NOMO-1 treated with DMSO at 0.1 percent for 48 hours (cell line): ENCODE measurements around the gene TTC1.
"Not testable (repeated sequence)": the region's sequence is repeated elsewhere in the genome, so short reads cannot be mapped to it uniquely, and the experiment has no call there.

ENCODE experiments used
- DNase-seq: peaks from one replicate; lab custom pipeline; 2025; ENCODE audit not compliant: unreplicated experiment; lab: John Stamatoyannopoulos, UW

TTC1 gene

GRCh38 chr5:160039810-160040470 is 31.0 kb downstream of the TTC1 start:
- no peak for DNase-seq

- no peak for DNase-seq
Measured at GRCh38 chr5:160040471-160040835, 31.5 kb downstream of the TTC1 start.

GRCh38 chr5:160042671-160043070 is 33.7 kb downstream of the TTC1 start:
- DNase-seq, result no peak

GRCh38 chr5:160044391-160044804 is 35.5 kb downstream of the TTC1 start:
- DNase-seq, result no peak

- no peak for DNase-seq
Measured at GRCh38 chr5:160044967-160045366, 36.0 kb downstream of the TTC1 start.

GRCh38 chr5:160047423-160047822 is 38.5 kb downstream of the TTC1 start:
- DNase-seq, result no peak

GRCh38 chr5:160048131-160048530 is 39.2 kb downstream of the TTC1 start:
- no peak for DNase-seq

- DNase-seq, result no peak
Measured at GRCh38 chr5:160049099-160049498, 40.2 kb downstream of the TTC1 start.

- DNase-seq, result no peak
Measured at GRCh38 chr5:160054047-160054446, 45.1 kb downstream of the TTC1 start.

- DNase-seq, result no peak
Measured at GRCh38 chr5:160054831-160055230, 45.9 kb downstream of the TTC1 start.

GRCh38 chr5:160057256-160057655 is 48.3 kb downstream of the TTC1 start:
- no peak for DNase-seq

GRCh38 chr5:160060001-160060400 is 51.1 kb downstream of the TTC1 start:
- DNase-seq, result no peak

- DNase-seq, result no peak
Measured at GRCh38 chr5:160061770-160062169, 52.8 kb downstream of the TTC1 start.

- DNase-seq, result no peak
Measured at GRCh38 chr5:160064417-160064810, 55.5 kb downstream of the TTC1 start.

- no peak for DNase-seq
Measured at GRCh38 chr5:160064995-160065614, 56.2 kb downstream of the TTC1 start.

GRCh38 chr5:160069120-160069519 is 60.2 kb downstream of the TTC1 start:
- not testable (repeated sequence) for DNase-seq

GRCh38 chr5:160071516-160071915 is 62.6 kb downstream of the TTC1 start:
- no peak for DNase-seq

GRCh38 chr5:160071916-160072315 is 63.0 kb downstream of the TTC1 start:
- no peak for DNase-seq

- no peak for DNase-seq
Measured at GRCh38 chr5:160075073-160075472, 66.1 kb downstream of the TTC1 start.

GRCh38 chr5:160076997-160077396 is 68.1 kb downstream of the TTC1 start:
- DNase-seq, result no peak

GRCh38 chr5:160079753-160080152 is 70.8 kb downstream of the TTC1 start:
- DNase-seq, result no peak

- no peak for DNase-seq
Measured at GRCh38 chr5:160081495-160081894, 72.6 kb downstream of the TTC1 start.
